ENCODE data around the gene STAM. TPM values are rescaled to one million over a fixed set of nuclear protein-coding genes. Genes with fewer than 3 reads are reported as not detected.
A peak's percentile ranks its signal among the peaks of the same experiment; 100 is the strongest.

STAM gene
- polyA plus RNA-seq, 1 donor (not counting 4 experiments of a cell fraction or from before 2014, with no cell fraction given): 34.1 TPM

DNA sequence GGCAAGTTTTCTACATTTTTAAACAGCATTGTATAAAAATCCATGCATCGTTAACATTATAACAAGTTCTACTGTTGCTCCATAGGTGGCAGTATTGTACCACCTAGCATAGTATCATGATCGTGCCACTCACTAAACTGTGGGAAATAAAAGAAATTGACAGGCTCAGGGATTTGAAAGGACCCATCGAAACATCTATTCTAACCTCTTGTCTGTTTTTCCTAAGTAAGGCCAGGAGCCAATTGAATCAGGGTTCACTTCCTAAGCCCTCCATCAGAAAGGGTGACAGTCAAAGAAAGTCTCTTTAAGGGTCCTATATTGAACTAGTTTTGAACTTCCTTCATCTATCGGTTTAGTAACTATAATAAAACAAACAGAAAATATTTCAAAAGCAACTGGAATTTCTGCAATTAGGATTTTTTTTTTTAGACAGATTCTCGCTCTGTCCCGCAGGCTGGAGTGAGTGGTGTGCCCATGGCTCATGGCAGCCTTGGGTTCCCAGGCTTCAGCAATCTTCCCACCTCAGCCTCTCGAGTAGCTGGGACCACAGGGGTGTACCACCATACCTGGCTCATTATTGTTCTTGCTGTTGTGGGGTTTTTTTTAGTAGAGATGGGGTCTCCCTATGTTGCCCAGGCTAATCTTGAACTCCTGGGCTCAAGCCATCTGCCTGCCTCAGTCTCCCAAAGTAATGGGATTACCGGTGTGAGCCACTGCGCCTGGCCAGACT is 36.2 kb upstream of the STAM start:
- Histone ChIP-seq H3K27ac (ENCODE audit: control insufficient read depth, insufficient read depth, low read length) (no peak overlapping the region), H3K9ac (ENCODE audit: control insufficient read depth, extremely low read depth, insufficient read depth, low read length) (no peak overlapping the region), H3K27me3 (ENCODE audit: control insufficient read depth, extremely low read depth, insufficient read depth, low read length) (no peaks in the 10 kb centered on the region), H3K4me2 (ENCODE audit: control insufficient read depth, extremely low read depth, insufficient read depth, low read depth, low read length) (no peak overlapping the region), H3K9me3 (ENCODE audit: control insufficient read depth, low read depth, low read length) (no peaks in the 10 kb centered on the region), H3K4me3 (ENCODE audit: control insufficient read depth in 2 of 3, extremely low read depth in 1 of 3, insufficient read depth in 2 of 3, low read depth in 1 of 3, low read length in 3 of 3) (no peak overlapping the region), H3K4me1 (ENCODE audit: control insufficient read depth, extremely low read depth, insufficient read depth, low read length) (no peaks in the 10 kb centered on the region), H3K9me1 (ENCODE audit: control insufficient read depth, extremely low read depth, insufficient read depth, low read length) (no peaks in the 10 kb centered on the region), H3K79me2 (ENCODE audit: control insufficient read depth, insufficient read depth, low read length) (no peaks in the 10 kb centered on the region), H4K20me1 (ENCODE audit: control insufficient read depth, extremely low read depth, insufficient read depth, low read length) (no peaks in the 10 kb centered on the region), H3K36me3 (ENCODE audit: control insufficient read depth in 2 of 2, extremely low read depth in 1 of 2, insufficient read depth in 2 of 2, low read length in 2 of 2) (peaks cover 0 to 3% of the 10 kb centered on the region in 2 experiments), H2AFZ (ENCODE audit: control insufficient read depth, low read length) (no peak overlapping the region)
- FAIRE-seq (peak; percentile 80), DNase-seq (ENCODE audit: low read depth, low spot score) (no peak)
- dilution Hi-C loops (cut with MboI; ENCODE audit: extremely low pct_ligation_motif_present, low sequenced_read_pairs): no loop called here
- TF ChIP-seq EZH2 (IDR thresholded peaks at IDR 0.05; ENCODE audit: low read length): no peak
- TF ChIP-seq, protein P1, sequence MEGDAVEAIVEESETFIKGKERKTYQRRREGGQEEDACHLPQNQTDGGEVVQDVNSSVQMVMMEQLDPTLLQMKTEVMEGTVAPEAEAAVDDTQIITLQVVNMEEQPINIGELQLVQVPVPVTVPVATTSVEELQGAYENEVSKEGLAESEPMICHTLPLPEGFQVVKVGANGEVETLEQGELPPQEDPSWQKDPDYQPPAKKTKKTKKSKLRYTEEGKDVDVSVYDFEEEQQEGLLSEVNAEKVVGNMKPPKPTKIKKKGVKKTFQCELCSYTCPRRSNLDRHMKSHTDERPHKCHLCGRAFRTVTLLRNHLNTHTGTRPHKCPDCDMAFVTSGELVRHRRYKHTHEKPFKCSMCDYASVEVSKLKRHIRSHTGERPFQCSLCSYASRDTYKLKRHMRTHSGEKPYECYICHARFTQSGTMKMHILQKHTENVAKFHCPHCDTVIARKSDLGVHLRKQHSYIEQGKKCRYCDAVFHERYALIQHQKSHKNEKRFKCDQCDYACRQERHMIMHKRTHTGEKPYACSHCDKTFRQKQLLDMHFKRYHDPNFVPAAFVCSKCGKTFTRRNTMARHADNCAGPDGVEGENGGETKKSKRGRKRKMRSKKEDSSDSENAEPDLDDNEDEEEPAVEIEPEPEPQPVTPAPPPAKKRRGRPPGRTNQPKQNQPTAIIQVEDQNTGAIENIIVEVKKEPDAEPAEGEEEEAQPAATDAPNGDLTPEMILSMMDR (optimal IDR thresholded peaks at IDR 0.05 in 1 of 3, IDR thresholded peaks at IDR 0.05 in 1 of 3, conservative IDR thresholded peaks at IDR 0.05 in 1 of 3; ENCODE audit: extremely low read depth in 1 of 3, insufficient read depth in 2 of 3, low read length in 3 of 3): peak; percentile 8 to 70 (median 69)

DNA sequence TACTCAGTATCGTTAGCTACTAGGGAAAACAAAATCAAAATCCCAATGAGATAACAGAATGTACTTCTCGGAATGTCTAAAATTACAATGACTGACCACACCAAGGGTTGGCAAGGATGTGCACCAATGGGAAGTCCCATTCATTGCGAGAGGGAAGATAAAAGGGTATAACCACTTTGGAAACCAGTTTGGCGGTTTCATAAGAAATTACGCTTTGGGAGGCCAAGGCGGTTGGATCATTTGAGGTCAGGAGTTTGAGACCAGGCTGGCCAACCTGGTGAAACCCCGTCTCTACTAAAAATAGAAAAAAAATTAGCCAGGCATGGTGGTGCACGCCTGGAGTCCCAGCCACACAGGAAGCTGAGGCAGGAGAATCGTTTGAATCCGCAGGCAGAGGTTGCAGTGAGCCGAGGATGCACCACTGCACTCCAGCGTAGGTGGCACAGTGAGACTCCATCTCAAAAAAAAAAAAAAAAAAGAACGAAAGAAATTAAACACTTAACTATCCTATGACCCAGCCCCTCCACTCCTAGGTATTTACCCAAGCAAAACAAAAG is 34.4 kb upstream of the STAM start:
- Histone ChIP-seq H3K36me3 (ENCODE audit: control insufficient read depth in 2 of 2, extremely low read depth in 1 of 2, insufficient read depth in 2 of 2, low read length in 2 of 2) (peaks cover 0 to 3% of the 10 kb centered on the region in 2 experiments), H3K9ac (ENCODE audit: control insufficient read depth, extremely low read depth, insufficient read depth, low read length) (no peak overlapping the region), H3K9me3 (ENCODE audit: control insufficient read depth, low read depth, low read length) (no peaks in the 10 kb centered on the region), H3K27me3 (ENCODE audit: control insufficient read depth, extremely low read depth, insufficient read depth, low read length) (no peaks in the 10 kb centered on the region), H3K27ac (ENCODE audit: control insufficient read depth, insufficient read depth, low read length) (no peak overlapping the region), H3K79me2 (ENCODE audit: control insufficient read depth, insufficient read depth, low read length) (no peaks in the 10 kb centered on the region), H2AFZ (ENCODE audit: control insufficient read depth, low read length) (no peak overlapping the region), H3K4me2 (ENCODE audit: control insufficient read depth, extremely low read depth, insufficient read depth, low read depth, low read length) (no peak overlapping the region), H3K9me1 (ENCODE audit: control insufficient read depth, extremely low read depth, insufficient read depth, low read length) (no peaks in the 10 kb centered on the region), H4K20me1 (ENCODE audit: control insufficient read depth, extremely low read depth, insufficient read depth, low read length) (no peaks in the 10 kb centered on the region), H3K4me3 (ENCODE audit: control insufficient read depth in 2 of 3, extremely low read depth in 1 of 3, insufficient read depth in 2 of 3, low read depth in 1 of 3, low read length in 3 of 3) (no peak overlapping the region), H3K4me1 (ENCODE audit: control insufficient read depth, extremely low read depth, insufficient read depth, low read length) (peaks cover 11% of the 10 kb centered on the region)
- DNase-seq (ENCODE audit: low read depth, low spot score) (no peak), FAIRE-seq (no peak)
- dilution Hi-C loops (cut with MboI; ENCODE audit: extremely low pct_ligation_motif_present, low sequenced_read_pairs): no loop called here
- no peak for TF ChIP-seq EZH2 (IDR thresholded peaks at IDR 0.05; ENCODE audit: low read length)
- TF ChIP-seq, protein P1 (optimal IDR thresholded peaks at IDR 0.05 in 1 of 3, IDR thresholded peaks at IDR 0.05 in 1 of 3, conservative IDR thresholded peaks at IDR 0.05 in 1 of 3; ENCODE audit: extremely low read depth in 1 of 3, insufficient read depth in 2 of 3, low read length in 3 of 3): no peak

All from keratinocyte (primary cell).